ENCODE measurements around the gene PIGR.

- TF ChIP-seq CTCF (IDR thresholded peaks at IDR 0.05) (no peak), POLR2A (IDR thresholded peaks at IDR 0.05) (no peak)
Observed at GRCh38 chr1:206963740-206964139, 17.5 kb upstream of the PIGR start.

Data from ovary (tissue), 3 donors.